Measurements from ENCODE around the gene SAP25. TPM values are rescaled to one million over a fixed set of nuclear protein-coding genes. Genes with fewer than 3 reads are reported as not detected.
"Not testable (repeated sequence)": the region's sequence is repeated elsewhere in the genome, so short reads cannot be mapped to it uniquely, and the experiment has no call there.

Gene SAP25
- total and polyA plus RNA-seq, 12 donors: 0.67 to 11.3 (median 1.6) TPM; not detected in 4

GRCh38 chr7:100544967-100545359 lies 28.7 kb downstream of the SAP25 start:
- H3K9me3 ChIP-seq (replicated peaks in 1 of 3): no peaks in the 10 kb centered on the region
- peak in 1 of 2 donors; percentile 63 for TF ChIP-seq POLR2A (IDR thresholded peaks at IDR 0.05)
- TF ChIP-seq, protein P1, sequence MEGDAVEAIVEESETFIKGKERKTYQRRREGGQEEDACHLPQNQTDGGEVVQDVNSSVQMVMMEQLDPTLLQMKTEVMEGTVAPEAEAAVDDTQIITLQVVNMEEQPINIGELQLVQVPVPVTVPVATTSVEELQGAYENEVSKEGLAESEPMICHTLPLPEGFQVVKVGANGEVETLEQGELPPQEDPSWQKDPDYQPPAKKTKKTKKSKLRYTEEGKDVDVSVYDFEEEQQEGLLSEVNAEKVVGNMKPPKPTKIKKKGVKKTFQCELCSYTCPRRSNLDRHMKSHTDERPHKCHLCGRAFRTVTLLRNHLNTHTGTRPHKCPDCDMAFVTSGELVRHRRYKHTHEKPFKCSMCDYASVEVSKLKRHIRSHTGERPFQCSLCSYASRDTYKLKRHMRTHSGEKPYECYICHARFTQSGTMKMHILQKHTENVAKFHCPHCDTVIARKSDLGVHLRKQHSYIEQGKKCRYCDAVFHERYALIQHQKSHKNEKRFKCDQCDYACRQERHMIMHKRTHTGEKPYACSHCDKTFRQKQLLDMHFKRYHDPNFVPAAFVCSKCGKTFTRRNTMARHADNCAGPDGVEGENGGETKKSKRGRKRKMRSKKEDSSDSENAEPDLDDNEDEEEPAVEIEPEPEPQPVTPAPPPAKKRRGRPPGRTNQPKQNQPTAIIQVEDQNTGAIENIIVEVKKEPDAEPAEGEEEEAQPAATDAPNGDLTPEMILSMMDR (IDR thresholded peaks at IDR 0.05): no peak
- peak in 4 of 7 donors; percentile 43 to 61 (median 56) for DNase-seq
- intact Hi-C loops (cut with DNase I): loop anchor here in 1 of 2 donors (2.0 kb wide), 1 partner anchor 14 kb away; no protein-coding TSS in a partner anchor
- peak overlapping the region in 1 of 4 donors; percentile 30 for H3K4me3 ChIP-seq
- peaks cover 0 to 11% of the 10 kb centered on the region in 2 donors for H3K36me3 ChIP-seq (replicated peaks in 1 of 2)
- 0 to 14% (median 6%) methylated on average over 1 of the region's 1 CpG for WGBS, 4 donors
- peak overlapping the region; percentile 88 to 99 (median 93) for H3K27ac ChIP-seq
- H3K4me1 ChIP-seq (replicated peaks in 1 of 2): peaks cover 80 to 91% of the 10 kb centered on the region in 2 donors
- no peaks in the 10 kb centered on the region for H3K27me3 ChIP-seq

- peaks cover 0 to 5% of the 10 kb centered on the region in 2 donors for H3K36me3 ChIP-seq (replicated peaks in 1 of 2)
- peak overlapping the region in 1 of 4 donors; percentile 10 for H3K4me3 ChIP-seq
- no peaks in the 10 kb centered on the region for H3K9me3 ChIP-seq (replicated peaks in 1 of 3)
- peaks cover 82 to 91% of the 10 kb centered on the region in 2 donors for H3K4me1 ChIP-seq (replicated peaks in 1 of 2)
- H3K27me3 ChIP-seq: no peaks in the 10 kb centered on the region
- intact Hi-C loops (cut with DNase I): loop anchor here in 1 of 2 donors (2.0 kb wide), 1 partner anchor 14 kb away; no protein-coding TSS in a partner anchor
- peak overlapping the region; percentile 66 to 99 (median 93) for H3K27ac ChIP-seq
- TF ChIP-seq POLR2A (IDR thresholded peaks at IDR 0.05): no peak
- TF ChIP-seq, protein P1 (IDR thresholded peaks at IDR 0.05): no peak
- no peak for DNase-seq
- 22 to 36% (median 30%) methylated on average over 5 of the region's 5 CpGs for WGBS, 4 donors
Observed at GRCh38 chr7:100544386-100544785, 29.3 kb downstream of the SAP25 start.

GRCh38 chr7:100543586-100543985 lies 30.1 kb downstream of the SAP25 start:
- WGBS, 4 donors: 50 to 86% (median 67%) methylated on average over 1 of the region's 1 CpG
- intact Hi-C loops (cut with DNase I): no loop called here
- H3K4me1 ChIP-seq (replicated peaks in 1 of 2): peaks cover 80 to 86% of the 10 kb centered on the region in 2 donors

DNA sequence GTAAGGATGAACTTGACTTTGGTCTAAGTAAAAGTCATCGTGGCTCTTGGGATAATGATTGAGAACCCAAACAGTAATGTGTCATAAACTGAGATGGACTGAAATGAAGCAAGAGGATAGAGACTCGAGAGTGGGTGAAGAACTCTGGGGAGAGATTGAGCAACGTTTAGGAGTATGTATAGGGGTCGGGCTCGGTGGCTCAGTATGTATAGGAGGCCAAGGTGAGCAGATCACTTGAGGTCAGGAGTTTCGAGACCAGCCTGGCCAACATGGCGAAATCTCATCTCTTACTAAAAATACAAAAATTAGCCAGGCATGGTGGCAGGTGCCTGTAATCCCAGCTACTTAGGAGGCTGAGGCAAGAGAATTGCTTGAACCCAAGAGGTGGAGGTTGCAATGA lies 32.4 kb downstream of the SAP25 start:
- intact Hi-C loops (cut with DNase I); DNase-seq; H3K36me3 ChIP-seq (replicated peaks in 1 of 2); H3K27me3 ChIP-seq; H3K9me3 ChIP-seq (replicated peaks in 1 of 3): not testable (repeated sequence)
- Histone ChIP-seq H3K4me1 (replicated peaks in 1 of 2) (peaks cover 57 to 69% of the 10 kb centered on the region in 2 donors), H3K27ac (peak overlapping the region in 2 of 5 donors; percentile 43 to 94), H3K4me3 (peak overlapping the region in 1 of 4 donors; percentile 96)
- 75 to 82% (median 78%) methylated on average over 7 of the region's 7 CpGs for WGBS, 4 donors

More at GRCh38 chr7:100543586-100543985, 30.1 kb downstream of the SAP25 start:
- no peaks in the 10 kb centered on the region for H3K9me3 ChIP-seq (replicated peaks in 1 of 3)
- no peak for DNase-seq
- TF ChIP-seq, protein P1 (IDR thresholded peaks at IDR 0.05): no peak
- TF ChIP-seq POLR2A (IDR thresholded peaks at IDR 0.05): no peak
- H3K36me3 ChIP-seq (replicated peaks in 1 of 2): no peaks in the 10 kb centered on the region
- peak overlapping the region in 4 of 5 donors; percentile 66 to 99 (median 94) for H3K27ac ChIP-seq
- H3K4me3 ChIP-seq: no peak overlapping the region
- H3K27me3 ChIP-seq: no peaks in the 10 kb centered on the region

Data from adrenal gland (tissue), 12 donors.